SJSA1 (cell line): Measurements from ENCODE around the gene POLE3. TPM values are rescaled to one million over a fixed set of nuclear protein-coding genes. Genes with fewer than 3 reads are reported as not detected.
"Not testable (repeated sequence)": the region's sequence is repeated elsewhere in the genome, so short reads cannot be mapped to it uniquely, and the experiment has no call there.

ENCODE experiments used
- DNase-seq, 2 experiments: peaks; one replicate each; pipeline ENCODE4 v3.0.0-alpha.2; 2015 to 2020; ENCODE audit warnings: low spot score in 2 of 2, low read depth in 1 of 2
- H3K27ac ChIP-seq: fragments of 250-450 bp; sonication (Bioruptor Pico); 2 replicates; pipeline ENCODE4 v1.5.1; 2020; ENCODE audit warnings: mild to moderate bottlenecking, moderate library complexity
- H3K27me3 ChIP-seq: fragments of 250-450 bp; sonication (Bioruptor Pico); replicated peaks from 2 replicates; pipeline ENCODE4 v1.5.1; 2020; ENCODE audit warnings: mild to moderate bottlenecking, moderate library complexity
- H3K36me3 ChIP-seq: fragments of 250-450 bp; sonication (Bioruptor Pico); 2 replicates; pipeline ENCODE4 v1.5.1; 2020; ENCODE audit warnings: mild to moderate bottlenecking
- H3K4me1 ChIP-seq: fragments of 250-450 bp; sonication (Bioruptor Pico); replicated peaks from 2 replicates; pipeline ENCODE4 v1.6.1; 2021; ENCODE audit warnings: mild to moderate bottlenecking
- H3K4me3 ChIP-seq: fragments of 250-450 bp; sonication (Bioruptor Pico); 2 replicates; pipeline ENCODE4 v1.5.1; 2020; ENCODE audit warnings: mild to moderate bottlenecking
- H3K9me3 ChIP-seq: fragments of 250-450 bp; sonication (Bioruptor Pico); replicated peaks from 2 replicates; pipeline ENCODE4 v1.5.1; 2020; ENCODE audit warnings: mild to moderate bottlenecking
- total RNA-seq: library from RNA; depleted of rRNA; stranded (reverse); fragments of >200 nt; shearing (Covaris generic); gene quantifications from 2 replicates; pipeline ENCODE4 v1.2.3, GENCODE V29; 2014

Gene POLE3
- total RNA-seq, 1 experiment from 2014 or later = 72.3 TPM

DNA sequence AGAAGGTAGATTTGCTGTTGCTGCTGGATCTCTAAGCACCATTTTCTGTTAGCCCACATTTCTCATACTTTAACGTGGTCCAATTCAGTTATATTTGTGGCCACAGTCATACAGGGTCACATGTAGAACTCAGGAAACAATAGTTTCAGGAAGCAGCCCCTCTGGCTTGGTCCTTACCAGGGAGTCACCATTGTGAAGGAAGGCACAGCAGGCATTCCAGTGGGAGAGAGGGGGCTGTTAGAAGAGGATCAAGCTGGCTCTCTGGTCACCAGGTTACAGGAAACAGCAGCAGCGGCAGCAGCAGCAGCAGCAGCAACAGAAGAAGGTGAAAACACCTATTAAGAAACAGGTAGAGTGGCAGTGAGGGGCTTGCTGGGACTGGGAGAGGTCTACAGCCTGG lies 14.6 kb upstream of the POLE3 start:
- Histone ChIP-seq H3K4me3 (no peak overlapping the region), H3K27me3 (no peaks in the 10 kb centered on the region), H3K36me3 (no peaks in the 10 kb centered on the region), H3K4me1 (no peaks in the 10 kb centered on the region), H3K9me3 (no peaks in the 10 kb centered on the region), H3K27ac (no peak overlapping the region)
- no peak for DNase-seq

DNA sequence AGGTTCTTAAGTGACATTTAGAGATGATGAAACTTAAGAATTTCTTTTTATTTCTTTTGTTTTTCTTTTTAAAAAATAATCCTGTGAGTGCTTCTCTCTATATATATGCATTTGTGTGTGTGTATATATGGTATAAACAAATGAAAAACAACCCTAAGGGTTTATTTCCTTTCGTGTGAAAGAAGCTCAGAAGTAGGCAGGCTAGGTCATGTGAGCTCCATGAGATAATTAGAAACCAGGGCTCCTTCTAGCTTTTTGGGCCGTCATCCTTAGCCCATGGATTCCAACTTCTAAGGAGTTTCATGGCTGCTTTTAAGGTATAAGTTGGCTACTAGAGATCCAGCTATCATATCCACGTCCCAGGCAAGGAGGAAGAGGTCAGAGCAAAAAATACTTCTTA lies 11.3 kb upstream of the POLE3 start:
- no peak overlapping the region for H3K27ac ChIP-seq
- H3K27me3 ChIP-seq = no peaks in the 10 kb centered on the region
- no peaks in the 10 kb centered on the region for H3K9me3 ChIP-seq
- no peaks in the 10 kb centered on the region for H3K36me3 ChIP-seq
- no peak for DNase-seq
- no peak overlapping the region for H3K4me3 ChIP-seq
- H3K4me1 ChIP-seq = no peaks in the 10 kb centered on the region

DNA sequence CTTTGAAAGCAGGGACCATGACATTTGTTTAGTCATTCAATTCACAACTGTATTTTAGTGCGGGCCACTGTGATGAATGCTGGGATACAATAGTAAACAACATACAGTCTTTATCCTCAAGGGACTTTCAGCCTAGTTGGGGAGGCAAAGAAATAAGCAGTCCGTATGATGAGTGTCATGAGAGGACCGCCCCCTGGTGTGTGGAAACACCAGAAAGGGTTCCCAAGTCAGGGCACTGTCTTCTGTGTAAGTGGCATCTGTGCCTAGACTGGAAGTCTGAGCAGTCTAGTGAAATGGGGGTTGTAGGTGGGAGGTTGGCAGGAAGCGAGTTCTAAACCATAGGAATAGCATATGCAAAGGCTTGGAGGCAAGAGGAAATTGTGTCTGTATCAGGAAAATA lies 6.9 kb upstream of the POLE3 start:
- Histone ChIP-seq H3K4me1 (no peaks in the 10 kb centered on the region), H3K27ac (no peak overlapping the region), H3K9me3 (no peaks in the 10 kb centered on the region), H3K27me3 (no peaks in the 10 kb centered on the region), H3K4me3 (no peak overlapping the region), H3K36me3 (no peaks in the 10 kb centered on the region)
- DNase-seq = no peak

DNA sequence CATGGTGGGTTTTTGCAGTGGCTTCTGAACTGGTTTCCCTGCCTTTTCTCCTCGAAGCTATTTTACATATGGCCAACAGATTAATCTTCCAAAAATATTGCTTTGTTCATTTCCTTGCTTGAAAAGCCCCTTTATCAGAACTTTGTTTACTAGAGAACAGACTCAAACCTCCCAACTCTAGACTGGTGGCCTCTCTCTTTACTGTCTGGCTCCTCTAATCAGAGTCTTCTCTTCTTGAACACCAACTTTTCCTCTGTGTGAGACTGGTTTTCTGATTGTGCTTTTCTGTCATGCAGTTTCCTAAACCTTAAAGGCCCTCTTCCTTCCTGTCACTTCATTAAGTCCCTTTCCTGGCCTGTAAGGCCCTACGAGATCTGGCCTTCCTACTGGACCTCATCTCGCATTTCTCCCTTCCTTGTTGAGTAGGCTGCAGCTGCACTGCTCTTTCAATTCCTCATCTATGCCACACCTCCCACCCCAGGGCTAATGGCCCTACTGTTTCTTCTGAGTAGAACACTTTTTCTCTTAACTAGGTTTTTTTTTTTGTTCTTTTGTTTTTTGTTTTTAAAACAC lies 5.8 kb upstream of the POLE3 start:
- H3K4me1 ChIP-seq = no peaks in the 10 kb centered on the region; the same call in 1 of the 2 replicates
- no peak overlapping the region for H3K4me3 ChIP-seq
- no peaks in the 10 kb centered on the region for H3K27me3 ChIP-seq
- no peak for DNase-seq
- no peaks in the 10 kb centered on the region for H3K9me3 ChIP-seq
- no peak overlapping the region for H3K27ac ChIP-seq
- H3K36me3 ChIP-seq = no peaks in the 10 kb centered on the region

DNA sequence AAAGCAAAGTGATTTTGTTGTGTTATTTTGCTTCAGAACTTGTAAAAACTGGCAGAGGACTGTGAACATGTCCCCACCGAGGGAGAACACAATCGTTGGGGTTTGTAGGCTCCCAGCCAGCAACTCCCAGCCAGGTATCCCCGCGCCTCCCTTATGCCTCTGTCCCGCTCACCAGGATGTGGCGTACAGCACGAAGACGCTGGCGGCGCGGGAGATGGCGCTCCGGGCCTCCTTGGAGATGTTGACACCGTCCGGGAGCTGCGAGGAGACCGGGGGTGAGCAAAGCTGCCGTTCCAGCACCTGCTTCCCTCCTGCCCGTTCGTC lies 630 bp downstream of the POLE3 start:
- no peaks in the 10 kb centered on the region; the same call in none of the 2 replicates for H3K4me1 ChIP-seq
- peak overlapping the region; percentile 96 for H3K27ac ChIP-seq
- DNase-seq = no peak
- H3K27me3 ChIP-seq = no peaks in the 10 kb centered on the region
- peak overlapping the region; percentile 78 for H3K4me3 ChIP-seq
- no peaks in the 10 kb centered on the region for H3K9me3 ChIP-seq
- H3K36me3 ChIP-seq = peaks cover 37% of the 10 kb centered on the region

DNA sequence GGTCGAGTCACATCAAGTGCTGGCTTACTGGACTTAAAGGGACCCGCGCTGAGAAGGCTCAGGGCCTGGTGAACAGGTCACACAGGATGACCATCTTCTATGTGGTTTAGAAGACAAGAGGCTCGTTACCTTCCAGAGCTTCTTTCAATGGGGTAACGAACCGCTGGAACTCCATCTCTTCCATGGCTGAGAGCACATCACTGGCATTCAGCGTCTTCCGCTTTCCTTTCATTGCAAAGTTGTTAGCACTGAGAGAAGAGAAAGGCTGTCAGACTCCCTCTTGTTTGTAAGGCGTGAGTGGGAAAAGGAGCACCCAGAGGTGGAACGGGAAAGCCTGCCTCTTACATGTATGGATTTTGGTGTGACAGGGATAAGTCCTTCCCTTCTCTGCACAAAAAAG lies 994 bp downstream of the POLE3 start:
- Histone ChIP-seq H3K4me1 (no peaks in the 10 kb centered on the region; the same call in none of the 2 replicates), H3K27me3 (no peaks in the 10 kb centered on the region), H3K9me3 (no peaks in the 10 kb centered on the region), H3K27ac (peak overlapping the region; percentile 96; the same call in 1 of the 2 replicates), H3K36me3 (peaks cover 37% of the 10 kb centered on the region), H3K4me3 (peak overlapping the region; percentile 78)
- no peak for DNase-seq

DNA sequence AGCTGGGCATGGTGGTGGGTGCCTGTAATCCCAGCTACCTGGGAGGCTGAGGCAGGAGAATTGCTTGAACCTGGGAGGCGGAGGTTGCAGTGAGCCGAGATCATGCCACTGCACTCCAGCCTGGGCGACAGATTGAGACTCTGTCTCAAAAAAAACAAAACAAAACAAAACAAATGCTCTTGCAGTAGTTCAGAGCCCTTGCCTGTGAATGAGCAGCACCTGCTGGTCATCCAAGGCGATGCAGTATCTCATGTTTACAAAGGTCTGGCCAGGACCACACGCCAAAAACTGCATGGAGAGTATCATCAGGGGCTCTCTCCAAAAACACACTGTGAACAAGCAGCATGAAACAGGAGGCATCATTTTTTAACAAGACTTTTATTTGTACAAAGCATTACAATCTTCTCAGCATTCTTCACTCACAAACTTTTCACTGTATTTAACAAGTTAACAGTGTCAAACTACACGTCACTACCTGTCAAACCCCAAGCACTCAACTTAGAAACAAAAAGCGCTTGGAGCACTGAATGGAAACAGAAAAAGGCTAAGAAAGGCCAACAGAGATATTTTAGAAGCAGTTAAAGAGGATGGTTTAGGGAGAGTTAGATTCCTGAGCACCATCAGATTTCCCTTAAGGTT lies 3.5 kb downstream of the POLE3 start:
- H3K27me3 ChIP-seq, H3K4me3 ChIP-seq, H3K27ac ChIP-seq, H3K4me1 ChIP-seq, H3K9me3 ChIP-seq: not testable (repeated sequence)
- H3K36me3 ChIP-seq = peaks cover 37% of the 10 kb centered on the region
- peak; percentile 33 to 59 for DNase-seq

DNA sequence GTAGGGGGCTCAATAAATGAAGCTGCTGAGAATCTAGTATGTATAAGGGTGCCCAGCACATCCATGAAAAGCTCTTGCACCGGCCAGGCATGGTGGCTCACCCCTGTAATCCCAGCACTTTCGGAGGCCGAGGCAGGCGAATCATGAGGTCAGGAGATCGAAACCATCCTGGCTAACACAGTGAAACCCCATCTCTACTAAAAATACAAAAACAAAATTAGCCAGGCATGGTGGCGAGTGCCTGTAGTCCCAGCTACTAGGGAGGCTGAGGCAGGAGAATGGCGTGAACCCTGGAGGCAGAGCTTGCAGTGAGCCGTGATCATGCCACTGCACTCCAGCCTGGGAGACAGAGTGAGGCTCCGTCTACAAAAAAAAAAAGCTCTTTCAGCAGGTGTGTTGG lies 4.1 kb downstream of the POLE3 start:
- not testable (repeated sequence) for DNase-seq, H3K27ac ChIP-seq, H3K9me3 ChIP-seq, H3K27me3 ChIP-seq, H3K4me1 ChIP-seq, H3K4me3 ChIP-seq
- H3K36me3 ChIP-seq = peaks cover 37% of the 10 kb centered on the region

DNA sequence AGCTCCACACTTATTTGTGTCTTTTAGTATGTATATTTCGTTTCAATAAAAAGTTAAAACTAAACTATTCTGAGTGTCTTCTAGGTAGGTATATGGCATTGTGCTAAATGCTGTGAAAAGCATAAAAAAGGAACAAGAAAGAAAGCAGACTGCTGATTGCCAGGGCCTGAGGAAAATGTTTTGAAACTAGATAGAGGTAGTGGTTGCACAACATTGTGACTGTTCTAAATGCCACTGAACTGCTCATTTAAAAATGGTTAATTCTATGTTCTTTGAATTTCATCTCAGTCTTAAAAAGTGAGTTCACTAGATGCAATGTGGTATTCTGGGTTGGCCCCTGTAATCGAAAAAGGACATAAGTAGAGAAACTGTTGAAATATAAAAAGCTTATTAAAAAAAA lies 6.8 kb downstream of the POLE3 start:
- H3K27me3 ChIP-seq = no peaks in the 10 kb centered on the region
- H3K9me3 ChIP-seq = no peaks in the 10 kb centered on the region
- H3K27ac ChIP-seq = no peak overlapping the region
- H3K4me3 ChIP-seq = no peak overlapping the region
- DNase-seq = no peak
- H3K4me1 ChIP-seq = peaks cover 13% of the 10 kb centered on the region
- peaks cover 22% of the 10 kb centered on the region for H3K36me3 ChIP-seq

DNA sequence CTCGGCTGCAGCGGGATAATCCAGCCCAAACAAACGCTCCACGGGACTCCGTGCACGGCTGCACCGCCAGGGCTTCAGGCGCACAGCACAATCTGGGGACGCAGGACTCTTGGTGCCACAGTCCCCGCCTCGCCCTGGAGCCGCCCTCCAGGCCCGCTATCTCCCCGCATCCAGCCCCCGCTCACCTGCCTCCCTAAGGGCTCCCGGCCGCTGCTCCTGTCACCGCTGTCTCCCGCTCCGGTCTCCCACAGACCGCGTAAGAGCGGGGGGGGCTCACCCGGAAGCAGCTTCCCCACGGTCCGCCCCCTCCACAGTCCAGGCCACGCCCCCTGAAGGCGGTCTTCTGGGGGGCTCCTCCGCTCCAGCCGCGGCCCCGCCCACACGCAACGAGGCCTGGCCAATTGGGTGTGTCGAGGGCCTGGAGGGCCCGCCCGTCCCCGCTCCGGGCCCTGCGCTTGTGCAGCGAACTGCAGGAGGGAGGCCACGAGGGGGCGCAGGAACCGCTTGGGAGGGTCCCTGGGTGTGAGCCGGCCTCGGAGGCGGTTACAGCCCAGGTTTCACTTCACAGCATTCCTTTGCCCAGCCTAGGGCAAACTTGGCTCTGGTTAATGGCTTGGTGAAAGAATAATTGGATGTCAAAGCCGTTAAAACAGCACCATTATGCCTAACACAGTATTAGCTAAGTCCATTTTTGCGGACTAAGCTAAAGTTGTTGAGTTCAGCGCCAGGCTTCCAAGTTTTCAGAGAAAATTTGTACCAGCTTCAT lies 9.3 kb downstream of the POLE3 start, which contains the start of gene ALAD:
Gene ALAD (minus strand): TSS at position 258 of the 766 bp plus-strand sequence. CDS start 7,725 bp downstream, outside the sequence.
- Histone ChIP-seq H3K27ac (peak within 1 kb of the TSS; percentile 9), H3K4me1 (peaks cover 23% of the 10 kb centered on the region), H3K27me3 (no peaks in the 10 kb centered on the region), H3K9me3 (no peaks in the 10 kb centered on the region), H3K36me3 (no peaks in the 10 kb centered on the region), H3K4me3 (peak within 1 kb of the TSS; percentile 64)
- DNase-seq = peak; percentile 98 to 99

DNA sequence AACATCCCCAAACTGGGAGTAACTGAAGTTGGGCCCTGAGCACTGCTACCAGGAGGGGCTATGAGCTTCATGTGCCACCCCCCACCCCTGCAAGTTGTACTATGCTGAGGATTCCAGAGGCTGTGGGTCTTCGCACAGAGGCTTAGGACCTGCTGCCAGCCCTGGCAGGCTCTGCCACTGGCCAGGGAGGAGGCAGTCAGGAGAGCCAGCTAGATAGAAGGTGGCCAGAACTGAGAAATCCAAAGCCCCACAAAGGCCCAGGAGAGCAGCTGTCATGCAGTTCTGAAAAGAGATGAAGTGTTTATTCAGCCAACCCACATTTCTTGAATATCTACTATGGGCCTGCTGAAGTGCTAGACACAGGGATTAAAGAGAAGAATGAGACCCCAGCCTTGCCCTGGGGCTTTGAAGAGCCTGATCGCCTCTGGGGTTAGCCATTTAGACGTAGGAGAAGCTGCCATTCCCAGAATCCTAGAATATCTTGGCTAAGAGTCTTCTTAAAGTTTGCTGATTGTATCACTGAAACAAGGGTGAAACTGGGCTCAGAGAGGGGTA lies 10.8 kb downstream of the POLE3 start:
- no peak overlapping the region for H3K27ac ChIP-seq
- H3K9me3 ChIP-seq = no peaks in the 10 kb centered on the region
- peaks cover 23% of the 10 kb centered on the region for H3K4me1 ChIP-seq
- H3K36me3 ChIP-seq = no peaks in the 10 kb centered on the region
- H3K4me3 ChIP-seq = no peak overlapping the region
- no peak for DNase-seq
- H3K27me3 ChIP-seq = no peaks in the 10 kb centered on the region

DNA sequence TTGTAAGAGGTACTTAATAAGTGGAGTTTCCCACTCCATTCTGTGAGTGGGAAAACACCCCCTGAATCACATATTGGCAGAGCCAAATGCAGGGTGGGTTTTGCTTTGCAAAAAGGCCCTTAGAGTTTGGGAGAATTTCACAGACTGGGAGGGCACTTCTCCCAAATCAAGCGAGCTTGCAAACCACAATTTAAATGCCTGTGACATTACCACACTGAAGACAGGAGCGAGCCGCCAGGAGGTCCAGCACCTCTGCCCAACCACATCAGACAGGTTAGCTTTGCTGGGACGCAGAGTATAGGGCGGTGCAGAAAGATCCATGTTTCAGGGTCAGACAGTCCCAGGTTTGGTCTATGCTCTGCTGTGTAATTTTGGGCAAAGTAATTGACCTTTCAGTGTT lies 11.7 kb downstream of the POLE3 start:
- no peak for DNase-seq

DNA sequence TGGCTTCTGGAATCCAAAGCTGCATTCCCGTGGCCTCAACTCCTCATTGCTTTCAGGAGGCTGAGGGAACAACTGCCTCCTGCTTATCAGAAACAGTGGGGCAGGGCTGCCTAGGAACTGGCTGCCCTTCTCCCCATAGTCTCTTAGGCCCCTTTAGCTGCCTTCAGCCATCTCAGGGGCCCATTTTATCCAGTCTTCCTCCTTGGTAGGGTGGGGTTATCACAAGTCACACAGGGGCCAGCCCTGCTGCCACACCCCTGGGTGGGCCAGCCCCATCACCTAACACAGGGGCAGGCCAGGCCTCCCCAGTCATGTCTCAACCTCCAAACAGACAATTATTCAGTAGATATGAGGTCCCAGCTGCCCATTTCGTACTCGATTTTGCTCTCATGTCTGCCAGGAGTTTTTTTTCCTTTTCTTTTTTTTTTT lies 13.3 kb downstream of the POLE3 start:
- no peaks in the 10 kb centered on the region for H3K9me3 ChIP-seq
- H3K27me3 ChIP-seq = no peaks in the 10 kb centered on the region
- peaks cover 3% of the 10 kb centered on the region; the same call in 1 of the 2 replicates for H3K36me3 ChIP-seq
- H3K4me3 ChIP-seq = no peak overlapping the region
- no peak overlapping the region for H3K27ac ChIP-seq
- peaks cover 23% of the 10 kb centered on the region for H3K4me1 ChIP-seq
- DNase-seq = no peak

More for the DNA sequence above, 11.7 kb downstream of the POLE3 start:
- H3K36me3 ChIP-seq = no peaks in the 10 kb centered on the region
- H3K4me3 ChIP-seq = no peak overlapping the region
- H3K9me3 ChIP-seq = no peaks in the 10 kb centered on the region
- H3K27me3 ChIP-seq = no peaks in the 10 kb centered on the region
- H3K4me1 ChIP-seq = peaks cover 23% of the 10 kb centered on the region
- H3K27ac ChIP-seq = no peak overlapping the region
